HG03432 (cell line): ENCODE results near the gene SCNN1A.
A peak's percentile ranks its signal among the peaks of the same experiment; 100 is the strongest.

Source experiments
- ATAC-seq: cut with Tn5 transposase; IDR thresholded peaks from one replicate; pipeline ENCODE4 v1.9.1; 2021; ENCODE audit warnings: mild to moderate bottlenecking, moderate library complexity; ENCODE audit not compliant: unreplicated experiment

The SCNN1A gene

GRCh38 chr12:6335451-6336078, 39.8 kb downstream of the SCNN1A start:
- peak; percentile 71 for ATAC-seq

- ATAC-seq: no peak
Observed at GRCh38 chr12:6334940-6335450, 40.4 kb downstream of the SCNN1A start.

GRCh38 chr12:6334359-6334758, 41.0 kb downstream of the SCNN1A start:
- ATAC-seq: no peak

- no peak for ATAC-seq
Observed at GRCh38 chr12:6333566-6333965, 41.8 kb downstream of the SCNN1A start.

- ATAC-seq: no peak
Observed at GRCh38 chr12:6333029-6333428, 42.3 kb downstream of the SCNN1A start.

GRCh38 chr12:6332459-6332858, 42.9 kb downstream of the SCNN1A start:
- no peak for ATAC-seq

GRCh38 chr12:6330999-6331714, 44.2 kb downstream of the SCNN1A start:
- no peak for ATAC-seq

GRCh38 chr12:6330192-6330591, 45.2 kb downstream of the SCNN1A start:
- ATAC-seq: no peak

GRCh38 chr12:6329703-6330064, 45.7 kb downstream of the SCNN1A start:
- ATAC-seq: no peak

GRCh38 chr12:6328945-6329702, 46.2 kb downstream of the SCNN1A start:
- ATAC-seq: no peak

GRCh38 chr12:6328045-6328779, 47.2 kb downstream of the SCNN1A start:
- ATAC-seq: no peak

- no peak for ATAC-seq
Observed at GRCh38 chr12:6327229-6328041, 47.9 kb downstream of the SCNN1A start.

GRCh38 chr12:6326316-6327228, 48.8 kb downstream of the SCNN1A start:
- no peak for ATAC-seq

- no peak for ATAC-seq
Observed at GRCh38 chr12:6324936-6325750, 50.2 kb downstream of the SCNN1A start.

- ATAC-seq: no peak
Observed at GRCh38 chr12:6323995-6324711, 51.2 kb downstream of the SCNN1A start.

GRCh38 chr12:6323340-6323994, 51.9 kb downstream of the SCNN1A start:
- peak; percentile 76 for ATAC-seq

- ATAC-seq: peak; percentile 34
Observed at GRCh38 chr12:6322969-6323339, 52.4 kb downstream of the SCNN1A start.
